Activated CD4-positive, alpha-beta T cell treated with anti-CD3 and anti-CD28 coated beads, Interleukin-2, Interleukin-6, amounts not matched to agents 100 ng/mL and 50 ng/mL, durations not matched to agents 16 hours and 8 hours (primary cell): Measurements from ENCODE around the gene PARD3B.
A peak's percentile ranks its signal among the peaks of the same experiment; 100 is the strongest.

Experiments
- DNase-seq: peaks from one replicate; pipeline ENCODE4 v3.0.0-alpha.2; 2020

The PARD3B gene

DNA sequence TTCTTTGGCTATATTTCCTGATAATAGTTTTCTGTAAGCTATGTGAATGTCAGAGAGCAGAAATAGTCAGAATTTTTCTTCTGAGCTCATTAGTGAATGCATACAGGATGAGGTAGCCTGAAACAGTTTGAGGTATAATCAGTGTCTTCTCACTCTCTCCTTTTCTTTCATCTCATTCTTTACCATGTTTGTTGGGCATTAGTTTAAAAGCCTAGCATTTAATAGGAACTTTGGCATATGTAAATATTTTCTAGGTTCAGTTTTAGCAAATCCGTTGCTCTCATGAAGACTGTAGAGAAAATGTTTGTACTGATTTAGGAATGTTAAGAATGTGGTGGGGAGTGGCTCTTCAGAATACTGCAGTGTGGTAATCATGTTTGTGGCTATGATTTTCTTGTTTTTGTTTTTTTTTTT, 119.4 kb downstream of the PARD3B start:
- no peak for DNase-seq

GRCh38 chr2:204665207-204665606, 119.9 kb downstream of the PARD3B start:
- no peak for DNase-seq

GRCh38 chr2:204665771-204666170, 120.5 kb downstream of the PARD3B start:
- DNase-seq: no peak

DNA sequence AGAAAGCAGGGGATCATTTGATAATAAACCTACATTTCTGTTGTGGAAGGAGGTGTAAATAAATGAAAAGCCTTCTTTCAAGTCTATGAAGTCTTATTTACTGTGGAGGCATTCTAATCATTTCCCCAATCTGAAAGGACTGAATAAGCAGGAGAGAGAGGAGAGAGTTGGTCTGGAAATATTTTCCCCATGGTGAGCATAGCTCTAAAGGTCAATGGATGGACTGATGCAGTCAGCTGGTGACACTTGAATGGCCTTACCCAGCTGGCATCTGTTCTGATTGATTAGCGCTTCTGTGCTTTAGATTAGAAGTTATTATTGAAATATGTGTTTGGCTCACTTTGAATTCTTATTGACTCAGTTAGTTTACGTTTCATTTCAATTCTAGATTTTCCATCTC, 122.7 kb downstream of the PARD3B start:
- DNase-seq: no peak

DNA sequence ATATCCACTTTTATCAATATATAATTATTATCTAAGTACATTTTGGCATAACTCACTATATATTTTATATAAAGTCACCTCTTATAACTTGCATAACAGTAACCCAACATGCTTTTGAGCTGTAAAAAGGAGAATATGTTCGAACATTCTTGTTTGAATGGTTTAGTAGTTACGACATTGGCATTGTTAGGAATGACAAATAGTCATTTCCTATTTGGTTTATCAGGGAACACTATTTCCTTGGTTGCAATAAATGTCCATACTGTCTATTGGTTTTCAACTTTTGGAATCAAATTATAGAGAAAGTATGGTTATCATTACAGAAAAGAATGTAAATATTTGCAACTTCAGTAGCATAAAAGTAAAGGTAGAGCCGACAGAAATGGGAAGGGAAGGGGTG, 124.1 kb downstream of the PARD3B start:
- no peak for DNase-seq

DNA sequence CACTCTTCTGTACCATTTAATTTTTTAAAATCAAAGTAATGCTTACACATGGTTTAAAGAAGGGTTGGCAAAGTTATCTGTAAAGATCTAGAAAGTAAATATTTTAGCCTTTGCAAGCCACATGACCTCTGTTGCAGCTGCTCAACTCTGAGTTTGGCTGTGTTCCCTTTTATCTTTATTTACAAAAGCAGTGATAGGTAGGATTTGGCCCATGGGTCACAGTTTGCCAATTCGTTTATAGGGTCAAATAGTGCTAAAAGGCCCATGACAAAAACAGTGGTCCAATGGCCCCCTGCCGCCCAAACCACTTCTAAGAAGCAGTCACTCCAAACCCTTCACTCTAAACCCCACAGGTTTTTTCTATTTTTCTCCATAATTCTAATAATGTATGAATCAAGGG, 124.8 kb downstream of the PARD3B start:
- no peak for DNase-seq

GRCh38 chr2:204670756-204671155, 125.5 kb downstream of the PARD3B start:
- DNase-seq: no peak

DNA sequence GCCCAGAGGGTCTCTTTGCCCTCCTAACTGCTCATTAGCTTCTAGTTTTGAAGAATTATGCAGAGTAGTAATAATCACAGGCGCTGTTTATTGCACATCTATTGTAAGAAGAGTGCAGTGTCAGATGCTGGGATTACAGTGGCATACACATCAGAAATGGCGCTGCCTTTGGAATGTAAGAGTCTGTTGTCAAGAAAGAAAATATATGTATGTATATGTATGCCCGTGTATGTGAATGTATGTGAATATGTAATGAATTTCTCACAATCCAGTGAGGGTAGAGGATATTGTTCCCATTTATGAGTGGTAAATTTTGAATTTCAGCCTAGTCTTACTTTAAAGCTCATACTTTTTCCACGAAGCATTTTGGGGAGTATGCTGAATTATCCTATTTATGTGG, 127.5 kb downstream of the PARD3B start:
- DNase-seq: no peak

DNA sequence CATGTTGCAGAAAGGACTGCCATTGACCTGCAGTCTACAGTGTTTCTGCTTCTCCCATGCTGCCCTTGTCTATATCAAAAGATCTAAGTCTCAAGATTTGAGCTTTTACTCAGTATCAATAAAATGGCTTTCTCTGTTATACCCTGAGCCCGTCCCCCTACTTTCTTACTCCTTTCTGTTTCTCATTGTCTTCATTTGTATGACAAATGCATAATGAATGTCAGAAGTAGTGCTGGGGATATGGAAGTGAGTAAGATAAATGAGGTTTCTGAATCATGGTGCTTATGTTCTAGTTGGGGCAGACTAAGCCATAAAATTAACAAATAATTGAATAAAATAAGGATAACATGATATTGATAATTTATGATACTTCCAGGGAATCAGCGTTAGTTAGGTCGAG, 128.6 kb downstream of the PARD3B start:
- DNase-seq: no peak

GRCh38 chr2:204678031-204678430, 132.8 kb downstream of the PARD3B start:
- no peak for DNase-seq

- no peak for DNase-seq
Measured at GRCh38 chr2:204680576-204680975, 135.3 kb downstream of the PARD3B start.

DNA sequence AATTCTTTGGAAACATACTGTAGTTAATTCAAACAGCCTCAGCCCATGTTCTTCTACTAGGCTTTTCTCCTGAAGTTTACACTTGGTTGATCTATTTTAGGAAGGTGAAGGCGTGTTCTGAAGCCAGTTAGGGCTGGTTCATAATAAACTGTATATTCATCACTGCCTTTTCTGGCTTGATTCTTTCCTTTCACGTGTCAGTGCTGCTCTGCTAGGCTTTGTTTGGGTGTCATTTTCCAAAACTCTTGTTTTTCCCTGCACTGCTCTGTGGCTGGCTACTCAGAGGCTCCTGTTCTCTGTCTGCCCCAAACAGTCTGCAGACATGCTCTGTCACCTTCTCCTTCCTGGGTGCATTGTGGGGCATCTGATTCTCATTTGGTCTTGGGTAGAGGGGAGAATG, 136.1 kb downstream of the PARD3B start:
- DNase-seq: no peak

DNA sequence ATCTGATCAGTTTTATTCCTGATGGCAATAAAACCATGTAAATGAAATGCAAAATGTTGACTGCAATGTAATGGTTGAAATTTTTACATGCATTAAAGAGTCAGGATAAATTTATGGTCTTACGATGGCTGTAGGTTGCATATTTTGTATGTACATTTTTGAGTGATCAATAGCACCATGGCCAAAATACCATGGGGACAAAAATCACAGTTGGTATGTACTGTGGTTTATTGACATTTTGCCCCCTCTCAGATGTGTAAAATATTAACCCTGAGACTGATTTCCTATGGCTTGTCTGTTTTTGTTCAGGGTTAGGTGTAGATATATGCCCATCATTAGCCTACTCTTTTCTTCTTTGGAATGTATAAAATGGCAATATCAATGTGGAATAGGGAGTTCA, 138.1 kb downstream of the PARD3B start:
- DNase-seq: no peak

GRCh38 chr2:204686406-204686805, 141.1 kb downstream of the PARD3B start:
- DNase-seq: no peak

GRCh38 chr2:204687776-204688175, 142.5 kb downstream of the PARD3B start:
- no peak for DNase-seq

DNA sequence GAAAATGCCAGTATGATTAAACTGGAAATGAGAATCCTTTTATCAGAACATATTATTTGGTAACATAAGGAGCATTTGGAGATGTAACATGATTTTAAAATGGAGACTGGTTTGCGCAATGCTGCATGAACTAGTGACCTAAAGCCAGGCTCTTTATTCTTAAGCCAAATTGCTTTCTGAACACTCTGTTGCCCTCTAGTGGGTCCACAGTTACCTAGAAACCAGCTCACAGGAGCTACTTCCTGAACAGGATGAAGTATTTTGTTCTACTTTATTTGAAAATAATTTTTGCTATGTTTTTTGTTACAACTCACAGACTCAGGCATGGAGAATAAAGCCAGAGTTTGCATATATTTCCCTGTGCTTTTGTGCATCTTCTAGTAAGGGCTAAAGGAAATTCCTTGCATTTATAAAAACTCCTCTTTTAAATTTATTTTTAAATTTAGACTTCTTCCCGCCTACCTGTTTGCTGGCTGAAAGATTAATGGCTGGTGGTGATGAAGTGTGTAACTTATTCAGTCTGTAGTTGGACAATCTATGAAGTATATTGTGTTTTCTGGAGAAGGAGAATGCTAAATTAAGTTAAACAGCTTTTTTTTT, 146.7 kb downstream of the PARD3B start:
- peak; percentile 51 for DNase-seq

DNA sequence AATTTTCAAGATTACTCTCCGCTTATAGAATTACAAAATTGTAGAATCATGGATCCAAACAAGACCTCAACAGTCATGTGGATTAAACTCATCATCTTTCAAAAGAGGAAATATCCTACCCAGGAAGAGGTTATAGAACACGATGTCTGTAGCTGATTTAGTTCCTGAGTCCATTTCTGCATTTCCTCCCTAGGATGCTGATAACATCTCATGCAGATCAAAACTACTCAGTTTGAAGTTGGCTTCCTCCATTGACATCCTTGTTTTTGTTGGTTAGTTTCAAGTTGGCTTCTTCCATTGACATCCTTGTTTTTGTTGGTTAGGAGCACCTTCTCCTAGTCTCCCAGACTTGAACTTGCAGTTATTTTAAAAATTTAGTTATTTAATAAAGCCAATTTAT, 147.5 kb downstream of the PARD3B start:
- DNase-seq: no peak

GRCh38 chr2:204693262-204693661, 148.0 kb downstream of the PARD3B start:
- no peak for DNase-seq

DNA sequence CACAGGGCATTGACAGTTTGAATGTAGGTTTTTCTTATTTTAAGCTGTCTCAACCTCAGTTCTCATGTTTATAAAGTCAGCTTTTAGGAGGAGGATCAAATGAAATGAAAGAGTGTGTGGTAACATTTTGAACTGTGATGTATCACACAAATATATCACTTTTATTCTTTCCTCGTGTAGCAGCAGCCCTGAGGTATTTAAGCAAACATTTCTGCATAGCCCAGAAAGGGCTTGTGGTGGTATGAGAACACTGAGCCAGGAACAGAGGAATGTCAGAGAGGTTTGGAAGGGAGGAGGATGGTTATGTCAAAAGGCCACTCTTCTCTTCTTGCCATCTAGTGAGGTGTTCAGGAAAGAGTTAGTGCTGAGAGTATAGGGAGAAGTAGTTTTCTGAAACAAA, 150.2 kb downstream of the PARD3B start:
- DNase-seq: no peak

GRCh38 chr2:204696124-204696523, 150.8 kb downstream of the PARD3B start:
- DNase-seq: no peak

- no peak for DNase-seq
Measured at GRCh38 chr2:204705243-204705932, 160.1 kb downstream of the PARD3B start.

GRCh38 chr2:204706939-204707338, 161.7 kb downstream of the PARD3B start:
- no peak for DNase-seq

GRCh38 chr2:204713211-204713610, 167.9 kb downstream of the PARD3B start:
- no peak for DNase-seq

DNA sequence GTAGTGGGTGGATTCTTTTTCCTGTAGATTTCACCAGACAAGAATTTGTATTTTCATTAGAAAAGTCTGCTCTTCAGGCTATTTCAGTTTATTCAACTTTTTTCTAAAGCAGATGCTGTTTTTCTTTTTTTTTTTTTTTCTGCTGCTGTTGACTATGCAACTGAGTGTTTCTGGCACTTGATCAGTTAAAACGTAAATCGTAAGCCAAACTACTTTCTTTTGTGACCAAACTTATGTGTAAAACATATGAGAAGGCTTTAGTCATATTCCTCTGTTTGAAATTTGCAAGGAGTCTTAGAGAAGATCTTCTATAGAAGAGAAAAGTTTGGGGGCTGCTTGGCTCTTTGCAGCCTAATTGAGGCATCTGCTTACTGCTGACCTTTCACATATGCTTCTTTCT, 170.1 kb downstream of the PARD3B start:
- no peak for DNase-seq

DNA sequence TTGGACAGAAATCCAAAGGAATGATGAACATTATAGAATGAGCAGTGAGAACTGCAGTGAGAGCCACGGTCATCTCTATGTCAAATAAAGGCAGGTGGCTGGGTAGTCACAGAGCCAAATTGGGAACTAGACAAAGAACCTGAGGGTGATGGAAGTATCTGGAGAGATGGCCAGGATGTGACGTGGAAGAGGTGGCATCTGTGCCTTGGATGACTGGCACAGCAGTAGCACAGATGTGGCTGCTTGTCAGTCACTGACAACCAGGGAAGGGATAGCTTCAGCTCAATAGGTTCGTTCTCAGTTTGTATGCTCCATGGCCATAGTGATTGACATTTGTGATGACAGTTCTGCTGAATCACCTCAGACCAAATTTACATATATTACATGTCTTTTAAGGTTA, 172.3 kb downstream of the PARD3B start:
- DNase-seq: no peak
